DOHH2 (cell line): ENCODE data around the gene RASGEF1C.

Experiments
- EZH2phosphoT487 ChIP-seq: fragments of 200-600 bp; sonication (generic); IDR thresholded peaks from 2 replicates; pipeline ENCODE4 v1.6.1; 2017; ENCODE audit warnings: borderline replicate concordance, mild to moderate bottlenecking, antibody characterized with exemption, low read length, moderate library complexity, mixed read lengths
- TF ChIP-seq, protein P1 (sequence below): fragments of 200-600 bp; sonication (generic); IDR thresholded peaks from one replicate; pipeline ENCODE4 v1.5.1; 2014; ENCODE audit warnings: antibody characterized with exemption, mild to moderate bottlenecking, low read depth, low read length; ENCODE audit not compliant: poor library complexity, severe bottlenecking

DNA sequence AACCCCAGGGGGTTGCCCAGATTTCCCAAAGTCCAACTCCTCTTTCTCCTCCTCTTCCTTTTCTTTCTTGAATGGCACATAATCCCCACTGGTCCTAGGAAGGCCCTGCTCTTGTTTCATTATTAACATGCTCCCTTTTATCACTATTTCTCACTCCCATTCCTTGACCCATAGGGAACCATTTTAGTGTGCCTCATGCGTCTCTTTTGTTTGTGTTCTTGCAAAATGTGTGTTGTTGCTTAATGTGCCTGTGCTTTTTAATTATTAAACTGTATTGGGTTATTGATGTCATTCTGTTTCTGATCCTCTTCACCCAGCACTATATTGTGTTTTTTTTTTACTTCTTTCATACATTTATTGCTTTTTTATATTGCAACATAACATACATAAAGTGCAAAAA lies 133.3 kb downstream of the RASGEF1C start:
- TF ChIP-seq, protein P1, sequence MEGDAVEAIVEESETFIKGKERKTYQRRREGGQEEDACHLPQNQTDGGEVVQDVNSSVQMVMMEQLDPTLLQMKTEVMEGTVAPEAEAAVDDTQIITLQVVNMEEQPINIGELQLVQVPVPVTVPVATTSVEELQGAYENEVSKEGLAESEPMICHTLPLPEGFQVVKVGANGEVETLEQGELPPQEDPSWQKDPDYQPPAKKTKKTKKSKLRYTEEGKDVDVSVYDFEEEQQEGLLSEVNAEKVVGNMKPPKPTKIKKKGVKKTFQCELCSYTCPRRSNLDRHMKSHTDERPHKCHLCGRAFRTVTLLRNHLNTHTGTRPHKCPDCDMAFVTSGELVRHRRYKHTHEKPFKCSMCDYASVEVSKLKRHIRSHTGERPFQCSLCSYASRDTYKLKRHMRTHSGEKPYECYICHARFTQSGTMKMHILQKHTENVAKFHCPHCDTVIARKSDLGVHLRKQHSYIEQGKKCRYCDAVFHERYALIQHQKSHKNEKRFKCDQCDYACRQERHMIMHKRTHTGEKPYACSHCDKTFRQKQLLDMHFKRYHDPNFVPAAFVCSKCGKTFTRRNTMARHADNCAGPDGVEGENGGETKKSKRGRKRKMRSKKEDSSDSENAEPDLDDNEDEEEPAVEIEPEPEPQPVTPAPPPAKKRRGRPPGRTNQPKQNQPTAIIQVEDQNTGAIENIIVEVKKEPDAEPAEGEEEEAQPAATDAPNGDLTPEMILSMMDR, result no peak
- TF ChIP-seq EZH2phosphoT487, result no peak
